Activated CD8-positive, alpha-beta memory T cell treated with anti-CD3 and anti-CD28 coated beads, Interleukin-2, amount 50 U/mL, for 24 hours (primary cell): Measurements from ENCODE around the gene MAMSTR.
"Not testable (repeated sequence)": the region's sequence is repeated elsewhere in the genome, so short reads cannot be mapped to it uniquely, and the experiment has no call there.

Experiments
- DNase-seq: peaks from one replicate; pipeline ENCODE4 v3.0.0-alpha.2; 2020; ENCODE audit errors: extremely low read depth

MAMSTR gene

DNA sequence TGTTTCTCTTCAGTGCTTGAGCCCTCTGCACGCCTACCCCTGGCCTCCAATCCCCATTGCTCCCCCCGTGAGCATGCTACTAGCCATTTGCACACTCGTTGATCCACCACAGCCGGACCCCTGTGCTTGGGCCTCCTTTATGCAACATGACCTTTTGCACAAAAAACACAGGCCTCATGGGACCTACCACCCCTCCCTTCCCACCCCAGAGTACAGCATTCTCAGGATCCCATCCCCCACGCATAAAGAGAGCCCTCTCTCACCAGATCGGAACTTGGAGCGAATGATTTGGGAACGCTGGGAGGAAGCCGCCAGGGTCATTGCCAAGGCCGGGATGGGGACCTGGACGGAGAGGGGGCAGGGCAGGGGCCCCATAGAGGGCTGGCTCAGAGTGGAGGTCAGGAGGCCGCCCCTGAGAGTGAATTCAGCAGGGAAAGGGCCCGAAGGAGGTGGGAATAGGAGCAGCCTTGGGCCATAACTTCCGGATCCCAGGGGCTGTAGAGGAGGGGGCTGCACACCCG, 754 bp downstream of the MAMSTR start:
- DNase-seq, result no peak

DNA sequence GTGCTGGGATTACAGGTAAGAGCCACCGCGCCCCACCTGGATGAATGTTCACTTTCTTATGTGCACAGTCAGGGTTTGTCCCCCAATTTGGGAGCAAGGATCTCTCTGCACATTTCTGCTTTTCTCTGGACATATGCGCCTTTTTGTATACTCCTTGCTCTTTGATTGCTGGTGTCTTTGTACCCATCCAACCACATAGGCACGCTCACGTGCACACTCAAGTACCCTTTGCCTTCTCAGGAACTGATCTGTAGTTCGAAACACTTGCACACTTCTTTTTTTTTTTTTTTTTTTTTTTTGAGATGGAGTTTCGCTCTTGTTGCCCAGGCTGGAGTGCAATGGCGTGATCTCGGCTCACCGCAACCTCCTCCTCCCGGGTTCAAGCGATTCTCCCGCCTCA, 1.4 kb downstream of the MAMSTR start:
- not testable (repeated sequence) for DNase-seq

DNA sequence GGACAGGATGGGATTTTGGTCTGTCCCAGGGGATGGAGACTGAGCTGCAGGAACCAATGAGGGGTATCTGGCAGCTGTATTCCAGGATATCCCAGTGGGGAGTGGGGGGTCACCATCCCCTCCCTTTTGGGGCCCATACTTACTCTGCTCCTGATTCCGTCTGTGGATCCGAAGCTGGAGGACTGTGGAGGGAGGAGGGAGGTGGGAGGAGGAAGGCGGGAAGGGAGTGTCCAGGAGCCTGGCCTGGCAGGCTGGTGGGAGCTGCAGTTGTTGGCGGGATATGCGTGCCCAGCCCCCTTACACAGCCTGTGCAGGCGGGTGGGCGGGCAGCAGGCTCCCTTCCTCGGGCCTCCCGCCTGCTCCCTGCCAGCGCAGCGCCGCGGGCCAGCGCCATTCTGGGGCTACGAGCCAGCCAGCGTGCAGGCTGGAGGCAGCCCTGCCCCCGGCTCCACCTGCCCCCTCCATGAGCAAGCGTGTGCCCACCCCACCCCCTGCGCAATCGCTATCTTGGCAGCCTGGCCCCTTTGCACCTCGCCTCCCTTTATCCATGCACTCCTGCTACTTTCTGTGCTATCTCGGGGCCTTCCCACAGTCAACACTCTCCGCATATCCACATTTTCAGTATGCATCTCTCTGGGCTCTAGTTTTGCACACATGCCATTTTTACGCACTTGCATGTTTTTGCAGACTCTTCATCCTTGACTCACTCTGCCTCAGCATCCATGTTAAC, 2.8 kb downstream of the MAMSTR start:
- no peak for DNase-seq

DNA sequence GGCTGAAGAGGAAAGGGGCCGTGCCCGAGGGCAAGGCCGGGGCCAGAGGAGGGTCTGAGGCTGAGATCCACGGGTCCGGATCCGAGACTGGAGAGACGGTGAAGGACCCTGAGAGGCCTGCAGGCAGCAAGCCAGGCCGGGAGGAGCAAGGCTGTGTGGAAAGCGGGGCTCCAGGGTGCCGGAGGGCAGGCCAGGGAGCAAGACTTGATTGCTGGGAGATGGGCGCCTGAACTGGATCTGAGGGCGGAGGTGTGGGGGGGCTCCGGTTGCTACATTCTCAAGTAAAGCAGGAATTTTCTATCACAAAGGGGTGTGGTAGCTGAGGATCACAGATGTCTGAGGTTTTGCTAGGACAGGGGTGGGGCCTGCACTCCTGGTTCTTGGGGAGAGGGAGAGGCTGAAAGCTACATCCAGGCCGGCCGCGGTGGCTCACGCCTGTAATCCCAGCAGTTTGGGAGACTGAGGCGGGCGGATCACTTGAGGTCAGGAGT, 3.8 kb downstream of the MAMSTR start:
- no peak for DNase-seq

DNA sequence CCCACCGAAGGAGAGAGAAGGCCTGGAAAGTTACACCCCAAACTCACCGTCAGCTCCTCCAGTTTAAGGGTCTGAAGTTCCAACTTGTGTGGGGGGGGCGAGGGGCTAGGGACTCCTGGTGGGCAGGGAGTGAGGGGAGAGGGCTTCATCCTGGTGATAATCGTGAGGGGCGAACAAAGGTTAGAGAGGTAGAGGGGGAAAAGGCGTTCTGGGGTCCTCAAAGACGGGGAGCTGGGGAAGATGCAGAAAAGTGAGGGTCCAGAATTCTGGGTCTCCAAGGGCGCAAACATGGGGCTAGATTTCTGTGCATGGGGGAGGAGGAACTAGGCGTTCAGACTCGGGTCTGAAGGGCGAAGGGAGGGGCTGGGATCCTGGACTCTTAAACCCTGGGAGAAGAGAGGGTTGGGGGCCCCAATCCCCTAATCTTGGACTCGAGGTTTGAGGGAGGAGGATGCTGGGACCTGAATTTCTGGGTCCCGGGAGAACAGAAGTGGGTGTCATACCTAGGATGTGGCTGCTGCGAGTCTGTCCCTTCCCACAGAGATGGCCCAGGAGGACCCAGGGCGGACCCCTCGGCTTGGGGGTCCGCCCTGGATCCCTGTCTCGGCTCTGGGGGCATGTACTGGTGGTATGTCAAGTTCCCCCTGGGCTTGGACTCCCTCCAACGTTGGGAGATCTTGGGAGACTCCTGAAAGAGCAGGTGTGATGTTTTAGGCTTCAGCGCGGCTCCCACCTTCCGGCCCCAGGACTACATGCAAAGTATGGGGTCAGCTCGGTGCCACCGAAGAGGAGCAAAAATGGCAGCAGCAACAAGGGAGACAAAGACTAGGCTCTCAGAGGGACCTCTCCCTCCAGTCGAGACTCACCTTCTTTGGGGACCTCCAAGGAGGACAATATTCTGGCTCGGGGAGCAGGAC, 4.5 kb downstream of the MAMSTR start:
- DNase-seq, result no peak

DNA sequence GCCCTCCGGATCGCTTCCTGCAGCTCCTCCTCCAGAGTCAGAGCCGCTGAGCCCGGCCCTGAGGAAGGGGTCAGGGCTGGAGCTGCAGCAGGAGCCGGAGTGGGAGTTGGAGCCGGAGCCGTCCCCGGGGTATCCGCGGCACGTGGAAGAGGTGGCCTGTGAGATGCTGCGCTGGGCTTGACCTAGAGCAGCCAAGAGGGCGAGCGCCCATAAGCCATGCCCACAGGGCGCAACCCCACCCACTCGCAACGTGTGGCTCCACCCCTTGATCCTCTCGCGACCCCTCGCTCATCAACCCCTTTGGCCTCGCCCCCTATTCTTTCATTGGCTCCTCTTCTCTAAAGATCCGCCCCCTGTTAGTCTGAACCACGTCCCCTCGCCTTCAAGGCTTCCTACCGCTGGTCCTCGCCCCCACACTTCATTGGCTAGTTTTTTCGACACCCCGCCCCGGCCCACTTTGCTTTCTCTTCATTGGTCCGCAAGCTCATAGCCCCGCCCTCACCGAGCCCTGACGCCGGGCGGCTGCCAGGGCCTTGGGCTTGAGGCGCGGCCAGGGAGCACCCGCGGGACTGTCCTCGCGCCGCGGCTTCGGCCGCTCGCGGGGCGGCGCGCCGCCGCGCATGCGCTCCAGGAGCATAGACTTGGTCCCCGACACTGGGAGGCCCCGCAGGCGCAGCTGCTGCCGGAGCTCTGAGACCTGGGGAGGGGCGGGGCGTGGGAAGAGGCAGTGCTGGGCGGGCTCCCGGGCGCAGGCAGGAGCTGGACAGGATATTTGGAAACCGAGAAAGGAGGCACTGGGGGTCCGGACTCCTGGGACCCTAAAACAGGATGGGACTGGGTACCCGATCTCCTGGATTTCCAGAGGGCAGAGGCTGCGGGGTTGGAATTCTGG, 5.4 kb downstream of the MAMSTR start:
- DNase-seq, result peak; percentile 97

DNA sequence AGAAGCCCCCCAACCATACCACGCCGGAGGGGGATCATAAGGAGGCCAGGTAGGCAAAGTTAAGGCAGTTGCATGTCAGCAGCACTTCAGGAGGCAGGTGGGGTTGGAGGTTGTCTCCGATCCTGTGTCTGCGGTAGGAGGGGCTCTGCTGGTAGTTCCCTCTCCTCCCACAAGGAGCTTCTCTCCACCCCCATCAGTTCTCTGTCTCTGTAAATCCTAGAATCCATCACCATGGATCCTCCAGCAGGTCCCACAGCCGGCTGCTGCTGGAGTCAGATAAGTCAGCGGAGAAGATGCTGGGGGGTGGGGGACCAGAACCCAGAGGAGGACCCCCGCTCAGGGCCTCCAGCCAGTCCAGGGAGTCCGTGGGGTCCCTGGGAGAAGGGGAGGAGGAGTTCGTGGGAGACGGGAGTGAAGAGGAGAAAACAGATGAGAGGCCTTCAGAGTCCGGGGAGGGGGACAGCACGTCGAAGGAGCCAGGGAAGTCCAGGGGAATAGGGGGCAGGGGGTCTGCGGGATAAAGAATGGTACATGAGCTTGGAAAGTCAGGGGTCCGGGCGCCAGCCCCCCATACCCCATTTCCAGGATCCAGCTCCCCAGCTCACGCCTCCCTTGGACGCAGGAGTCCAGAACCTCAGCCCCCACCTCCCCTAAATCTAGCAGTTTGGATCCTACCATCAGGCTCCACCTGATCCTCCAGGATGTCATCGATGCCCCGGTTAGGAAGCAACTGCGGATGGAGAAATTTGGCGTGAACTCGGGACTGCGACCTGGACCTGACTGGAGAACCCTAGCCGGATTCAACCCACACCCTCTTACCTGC, 6.3 kb downstream of the MAMSTR start:
- DNase-seq, result no peak

DNA sequence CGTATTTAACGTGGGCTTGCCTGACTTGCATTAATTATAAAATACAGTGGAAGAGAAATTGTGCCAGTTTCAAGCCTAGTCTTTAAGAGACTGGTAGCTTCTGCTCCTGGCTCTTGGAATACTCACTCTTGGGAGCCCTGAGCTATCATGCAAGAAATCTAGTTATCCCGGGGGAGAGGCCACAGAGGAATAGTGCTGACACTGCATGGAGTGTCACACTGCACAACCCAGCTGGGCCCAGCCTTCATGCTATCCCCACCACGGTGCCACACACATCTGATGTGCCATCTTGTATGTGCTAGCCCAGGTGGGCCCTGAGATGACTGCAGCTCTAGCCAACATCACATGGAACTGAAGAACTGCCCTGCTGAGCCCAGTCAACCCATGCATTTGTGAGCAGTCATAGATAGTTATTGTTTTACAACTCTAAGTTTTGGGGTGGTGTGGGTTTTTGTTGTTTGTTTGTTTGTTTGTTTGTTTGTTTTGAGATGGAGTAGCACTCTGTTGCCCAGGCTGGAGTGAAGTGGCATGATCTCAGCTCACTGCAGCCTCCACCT, 8.3 kb downstream of the MAMSTR start:
- DNase-seq, result no peak

DNA sequence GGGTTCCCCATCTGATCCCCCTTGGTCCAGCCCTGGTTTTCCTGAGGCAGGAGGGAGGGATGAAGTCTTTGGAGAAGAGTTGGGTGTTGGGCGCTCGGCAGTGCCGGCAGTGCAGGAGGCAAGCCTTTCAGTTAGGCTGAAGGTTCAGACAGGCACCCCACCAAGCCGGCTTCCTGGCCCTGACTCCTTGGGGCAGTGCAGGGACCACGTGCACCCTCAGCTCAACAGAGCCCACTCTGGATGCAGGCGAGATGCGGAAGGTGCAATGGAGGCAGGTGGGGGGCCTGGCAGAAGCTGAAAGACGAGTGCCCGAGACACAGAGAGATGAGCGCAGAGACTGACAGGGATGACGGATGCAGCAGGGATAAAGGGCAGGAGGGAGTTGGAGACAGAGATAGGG, 11.1 kb downstream of the MAMSTR start:
- DNase-seq, result no peak

DNA sequence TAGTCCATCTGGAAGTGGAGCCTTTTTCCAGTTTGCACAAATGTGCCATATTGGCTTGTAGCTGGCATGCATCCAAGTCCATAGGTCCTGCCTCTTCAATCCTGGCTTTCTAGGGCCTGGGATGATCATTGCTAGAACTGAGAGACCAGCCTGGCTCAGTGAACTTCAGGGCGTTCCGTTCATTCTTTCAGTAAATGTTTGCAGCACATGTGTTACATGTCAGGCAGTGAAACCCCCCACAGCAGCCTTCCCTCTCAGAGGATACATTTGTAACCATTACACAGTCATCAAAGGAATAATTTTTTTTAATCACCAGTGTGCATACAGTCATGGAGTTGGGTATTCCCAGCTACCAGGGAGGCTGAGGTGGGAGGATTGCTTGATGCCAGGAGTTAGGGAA, 14.1 kb downstream of the MAMSTR start:
- DNase-seq, result no peak

DNA sequence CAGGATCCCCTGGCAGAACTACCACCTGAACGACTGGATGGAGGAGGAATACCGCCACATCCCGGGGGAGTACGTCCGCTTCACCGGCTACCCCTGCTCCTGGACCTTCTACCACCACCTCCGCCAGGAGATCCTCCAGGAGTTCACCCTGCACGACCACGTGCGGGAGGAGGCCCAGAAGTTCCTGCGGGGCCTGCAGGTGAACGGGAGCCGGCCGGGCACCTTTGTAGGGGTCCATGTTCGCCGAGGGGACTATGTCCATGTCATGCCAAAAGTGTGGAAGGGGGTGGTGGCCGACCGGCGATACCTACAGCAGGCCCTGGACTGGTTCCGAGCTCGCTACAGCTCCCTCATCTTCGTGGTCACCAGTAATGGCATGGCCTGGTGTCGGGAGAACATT, 16.2 kb downstream of the MAMSTR start:
- DNase-seq, result no peak

DNA sequence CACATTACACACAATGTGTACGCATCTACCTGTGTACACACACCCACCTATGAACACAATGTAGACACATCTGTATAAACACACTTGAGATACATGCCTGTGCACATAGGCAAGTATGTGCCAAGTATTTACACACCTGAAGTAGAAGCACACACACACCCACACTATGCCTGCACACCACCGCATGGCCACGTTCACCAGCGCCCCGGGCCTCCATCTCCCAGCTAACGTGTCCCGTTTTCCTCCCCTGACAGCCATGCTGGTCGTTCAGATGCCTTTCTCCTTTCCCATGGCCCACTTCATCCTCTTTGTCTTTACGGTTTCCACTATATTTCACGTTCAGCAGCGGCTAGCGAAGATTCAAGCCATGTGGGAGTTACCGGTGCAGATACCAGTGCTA, 16.8 kb downstream of the MAMSTR start:
- no peak for DNase-seq

DNA sequence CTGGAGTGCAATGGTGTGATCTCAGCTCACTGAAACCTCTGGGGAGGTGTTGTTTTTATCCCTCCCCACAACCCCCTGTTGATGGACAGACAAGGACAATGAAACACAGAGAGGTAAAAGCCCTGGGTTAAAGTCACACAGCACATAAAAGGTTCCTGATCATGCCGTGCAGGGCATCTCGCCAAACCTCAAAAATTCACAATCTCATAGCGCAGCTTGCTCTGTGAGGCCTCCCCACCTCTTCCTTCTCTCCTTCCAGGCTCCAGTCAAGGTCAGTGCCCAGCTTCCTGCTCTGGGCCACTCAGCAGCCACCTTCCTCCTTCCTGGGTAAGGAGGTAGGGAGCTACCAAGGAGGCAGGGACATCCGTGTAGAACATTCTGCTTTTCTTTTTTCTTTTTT, 21.5 kb downstream of the MAMSTR start:
- DNase-seq, result no peak

DNA sequence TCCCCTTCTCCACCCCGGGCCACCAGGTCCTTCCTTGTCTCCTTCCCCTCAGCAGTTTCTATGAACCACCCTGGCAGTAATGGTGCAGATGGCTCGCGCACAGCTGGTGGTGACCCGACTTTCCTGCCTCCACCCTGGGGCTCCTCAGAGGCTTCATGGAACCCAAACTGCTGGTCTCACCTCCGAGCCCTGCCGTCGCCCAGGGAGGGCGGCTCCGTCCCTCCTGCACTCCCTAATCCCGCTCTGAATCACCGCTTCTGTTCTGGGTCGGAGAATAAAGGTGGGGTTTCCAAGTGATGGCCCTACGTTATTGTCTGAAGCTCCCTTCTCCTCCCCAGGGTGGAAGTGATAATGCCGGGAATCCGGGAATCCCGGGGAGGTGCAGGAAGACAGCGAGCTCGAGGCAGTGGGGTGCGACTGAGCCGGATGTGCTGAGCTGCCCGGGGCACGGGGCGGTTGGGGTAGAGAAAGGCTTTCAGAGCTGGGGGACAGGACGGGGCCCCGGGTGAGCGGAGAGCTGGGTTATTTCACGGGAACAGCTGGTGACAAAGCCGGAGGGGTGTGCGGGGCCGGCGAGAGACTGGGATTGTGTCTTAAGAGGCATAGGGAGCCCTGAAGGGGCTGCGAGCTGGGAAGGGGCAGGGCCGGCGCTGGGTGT, 23.0 kb downstream of the MAMSTR start:
- no peak for DNase-seq

DNA sequence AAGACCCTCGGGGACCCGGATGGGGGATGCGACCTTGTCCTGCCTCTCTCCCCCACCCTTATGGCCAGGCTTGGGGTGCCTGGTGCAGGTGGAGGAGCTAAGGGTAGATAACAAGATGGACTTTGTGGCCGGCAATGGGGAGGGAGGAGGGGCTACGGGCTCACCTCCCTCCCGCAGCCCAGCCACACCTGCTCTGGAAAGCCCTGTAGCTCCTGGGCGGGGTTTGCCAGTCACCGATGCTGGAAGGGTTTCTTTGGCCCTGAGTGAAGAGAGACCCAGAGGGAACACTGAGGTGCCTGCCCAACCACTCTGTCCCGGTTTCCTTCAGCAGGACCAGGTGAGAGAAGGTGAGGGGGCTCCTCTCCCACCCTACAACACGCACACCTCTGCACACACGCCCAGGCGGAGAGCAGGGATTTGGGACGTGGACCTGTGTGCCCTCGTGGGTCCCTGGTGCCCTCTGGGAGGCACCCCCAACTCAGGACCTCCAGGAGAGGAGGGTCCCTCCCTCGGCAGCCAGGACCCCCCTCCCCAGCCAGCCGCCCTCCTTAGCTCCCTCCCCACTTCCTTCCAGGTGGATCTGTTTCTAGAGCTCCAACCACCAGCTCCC, 23.7 kb downstream of the MAMSTR start, which contains the start of gene FUT2:
FUT2 (plus strand) TSS at position 229 of the 610 bp plus-strand sequence. CDS start 6,986 bp downstream, outside the sequence.
- no peak for DNase-seq

DNA sequence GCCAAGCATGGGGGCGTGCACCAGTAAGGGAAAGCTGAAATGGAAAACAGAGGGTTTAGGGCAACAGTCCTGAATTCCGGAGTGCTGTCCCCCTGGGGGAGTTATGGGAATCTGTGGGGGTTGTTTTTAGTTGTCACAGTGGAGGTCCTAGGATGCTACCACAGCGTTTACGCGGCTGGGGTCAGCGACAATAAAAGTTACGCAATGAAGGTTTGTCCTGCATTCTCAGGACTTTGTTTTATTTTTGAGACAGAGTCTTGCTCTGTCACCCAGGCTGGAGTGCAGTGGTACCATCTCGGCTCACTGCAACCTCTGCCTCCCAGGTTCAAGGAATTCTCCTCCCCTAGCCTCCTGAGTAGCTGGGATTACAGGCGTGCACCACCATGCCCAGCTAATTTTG, 25.9 kb downstream of the MAMSTR start:
- not testable (repeated sequence) for DNase-seq

DNA sequence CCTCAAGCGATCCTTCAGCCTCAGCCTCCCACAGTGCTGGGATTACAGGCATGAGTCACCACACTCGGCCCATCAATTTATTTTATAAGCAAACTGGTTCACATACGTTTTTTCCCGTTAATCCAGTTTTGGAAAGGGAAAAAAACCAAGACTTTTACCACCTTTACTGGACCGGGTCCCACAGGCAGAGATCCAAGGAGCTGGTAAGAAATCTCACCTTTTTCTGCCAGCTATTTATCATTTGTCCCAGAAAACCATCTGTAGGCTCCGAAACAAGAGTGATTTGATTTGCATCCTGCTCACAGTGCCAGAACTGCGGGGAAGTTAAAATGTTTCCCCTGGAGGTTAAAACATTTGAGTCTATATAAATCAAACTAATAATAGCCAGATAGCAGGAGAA, 30.1 kb downstream of the MAMSTR start:
- DNase-seq, result no peak

DNA sequence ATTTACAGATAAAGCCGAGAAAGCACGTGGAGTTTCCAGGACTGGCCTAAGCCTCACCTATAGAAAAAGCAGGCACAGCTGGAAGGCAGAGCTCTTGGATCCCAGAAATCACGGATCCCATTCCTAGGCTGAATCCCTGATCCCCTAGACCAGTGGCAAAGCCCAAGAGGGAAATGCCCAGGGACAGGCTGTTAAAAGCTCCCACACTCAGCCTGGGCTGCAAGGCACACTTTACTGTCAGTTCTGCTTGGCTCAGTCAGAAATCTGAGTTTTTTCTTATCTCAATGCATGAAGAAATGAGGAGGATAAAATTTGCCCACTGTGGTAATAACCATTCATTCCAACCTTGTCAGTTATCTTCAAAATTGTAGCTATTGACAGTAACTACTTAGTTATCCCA, 31.7 kb downstream of the MAMSTR start:
- no peak for DNase-seq

DNA sequence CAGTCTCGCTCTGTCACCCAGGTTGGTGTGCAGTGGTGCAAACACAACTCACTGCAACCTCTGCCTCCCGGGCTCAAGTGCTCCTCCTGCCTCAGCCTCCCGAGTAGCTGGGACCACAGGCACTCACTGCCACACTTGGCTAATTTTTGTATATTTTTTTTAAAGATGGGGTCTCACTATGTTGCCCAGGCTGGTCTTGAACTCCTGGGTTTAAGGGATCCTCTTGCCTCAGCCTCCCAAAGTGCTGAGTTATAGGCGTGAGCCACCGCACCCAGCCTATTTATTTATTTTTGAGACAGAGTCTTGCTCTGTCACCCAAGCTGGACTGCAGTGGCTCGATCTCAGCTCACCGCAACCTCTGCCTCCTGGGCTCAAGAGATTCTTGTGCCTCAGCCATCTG, 32.9 kb downstream of the MAMSTR start:
- not testable (repeated sequence) for DNase-seq
